Esophagus squamous epithelium (tissue), 4 donors: Measurements from ENCODE around the gene MVB12B.

Experiments used
- POLR2A ChIP-seq, 4 donors: fragments of 450-650 bp; IDR thresholded peaks; one replicate each; pipeline ENCODE4 v1.6.1; 2017; ENCODE audit warnings: antibody characterized with exemption in 4 of 4, mild to moderate bottlenecking in 4 of 4, moderate library complexity in 3 of 4
- TF ChIP-seq, protein P1 (sequence below), 6 experiments: fragments of 450-650 bp in 4 of 6; fragments of 200-600 bp in 2 of 6; sonication (generic) in 2 of 6; IDR thresholded peaks; one replicate each; pipeline ENCODE4 v1.5.1; 2016 to 2019; ENCODE audit warnings: antibody characterized with exemption in 6 of 6, mild to moderate bottlenecking in 4 of 6, moderate library complexity in 4 of 6

DNA sequence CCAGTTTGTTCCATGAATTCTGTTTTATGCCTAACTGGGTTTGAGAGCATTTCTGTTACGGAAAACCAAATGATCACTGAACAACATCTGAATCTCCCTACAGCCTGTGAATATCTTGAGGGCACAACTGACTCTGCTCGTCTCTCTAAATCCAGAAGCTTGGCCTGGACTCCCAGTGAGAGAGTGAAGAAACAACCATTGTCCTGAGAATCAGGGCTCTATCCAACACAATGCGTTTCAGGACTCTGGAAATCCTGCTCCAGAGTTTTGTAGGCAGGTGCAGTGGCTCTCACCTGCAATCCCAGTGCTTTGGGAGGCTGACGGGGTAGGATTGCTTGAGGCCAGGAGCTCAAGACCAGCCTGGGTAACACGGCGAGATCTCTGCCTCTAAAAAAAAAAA, 7.8 kb upstream of the MVB12B start:
- TF ChIP-seq, protein P1, sequence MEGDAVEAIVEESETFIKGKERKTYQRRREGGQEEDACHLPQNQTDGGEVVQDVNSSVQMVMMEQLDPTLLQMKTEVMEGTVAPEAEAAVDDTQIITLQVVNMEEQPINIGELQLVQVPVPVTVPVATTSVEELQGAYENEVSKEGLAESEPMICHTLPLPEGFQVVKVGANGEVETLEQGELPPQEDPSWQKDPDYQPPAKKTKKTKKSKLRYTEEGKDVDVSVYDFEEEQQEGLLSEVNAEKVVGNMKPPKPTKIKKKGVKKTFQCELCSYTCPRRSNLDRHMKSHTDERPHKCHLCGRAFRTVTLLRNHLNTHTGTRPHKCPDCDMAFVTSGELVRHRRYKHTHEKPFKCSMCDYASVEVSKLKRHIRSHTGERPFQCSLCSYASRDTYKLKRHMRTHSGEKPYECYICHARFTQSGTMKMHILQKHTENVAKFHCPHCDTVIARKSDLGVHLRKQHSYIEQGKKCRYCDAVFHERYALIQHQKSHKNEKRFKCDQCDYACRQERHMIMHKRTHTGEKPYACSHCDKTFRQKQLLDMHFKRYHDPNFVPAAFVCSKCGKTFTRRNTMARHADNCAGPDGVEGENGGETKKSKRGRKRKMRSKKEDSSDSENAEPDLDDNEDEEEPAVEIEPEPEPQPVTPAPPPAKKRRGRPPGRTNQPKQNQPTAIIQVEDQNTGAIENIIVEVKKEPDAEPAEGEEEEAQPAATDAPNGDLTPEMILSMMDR (IDR thresholded peaks at IDR 0.05) = no peak
- no peak for TF ChIP-seq POLR2A (IDR thresholded peaks at IDR 0.05)
